Measurements from ENCODE around the gene PFN2.
A peak's percentile ranks its signal among the peaks of the same experiment; 100 is the strongest.
"Not testable (repeated sequence)": the region's sequence is repeated elsewhere in the genome, so short reads cannot be mapped to it uniquely, and the experiment has no call there.

The PFN2 gene
- total RNA-seq, result 0 to 1.9 (median 0.05) reads per million in 17 experiments

- peak; percentile 11 to 54 (median 34) for DNase-seq
Measured at GRCh38 chr3:149970716-149971402, at the start of gene PFN2. Gene PFN2, minus strand, starts transcription at chr3:149970895. Its CDS starts 39 bp downstream, at chr3:149970856.

- no peak for DNase-seq
Measured at GRCh38 chr3:150015901-150016300, 45.2 kb upstream of the PFN2 start.

- DNase-seq, result no peak
Measured at GRCh38 chr3:150014782-150015181, 44.1 kb upstream of the PFN2 start.

- no peak for DNase-seq
Measured at GRCh38 chr3:150013801-150014200, 43.1 kb upstream of the PFN2 start.

GRCh38 chr3:150006794-150007193, 36.1 kb upstream of the PFN2 start:
- peak in 2 of 4 experiments; percentile 9 to 10 for DNase-seq

GRCh38 chr3:150005243-150006112, 34.8 kb upstream of the PFN2 start:
- peak in 3 of 4 experiments; percentile 17 to 51 (median 47) for DNase-seq

- no peak for DNase-seq
Measured at GRCh38 chr3:150000641-150001040, 29.9 kb upstream of the PFN2 start.

- DNase-seq, result no peak
Measured at GRCh38 chr3:149999421-149999820, 28.7 kb upstream of the PFN2 start.

- no peak for DNase-seq
Measured at GRCh38 chr3:149998946-149999345, 28.3 kb upstream of the PFN2 start.

- no peak for DNase-seq
Measured at GRCh38 chr3:149992416-149993058, 21.8 kb upstream of the PFN2 start.

- DNase-seq, result no peak
Measured at GRCh38 chr3:149990423-149990948, 19.8 kb upstream of the PFN2 start.

- no peak for DNase-seq
Measured at GRCh38 chr3:149989307-149989706, 18.6 kb upstream of the PFN2 start.

- DNase-seq, result no peak
Measured at GRCh38 chr3:149983628-149984027, 12.9 kb upstream of the PFN2 start.

- DNase-seq, result not testable (repeated sequence)
Measured at GRCh38 chr3:149983053-149983452, 12.4 kb upstream of the PFN2 start.

GRCh38 chr3:149981979-149982378, 11.3 kb upstream of the PFN2 start:
- not testable (repeated sequence) for DNase-seq

GRCh38 chr3:149977386-149977785, 6.7 kb upstream of the PFN2 start:
- DNase-seq, result no peak

- no peak for DNase-seq
Measured at GRCh38 chr3:149975919-149976318, 5.2 kb upstream of the PFN2 start.

- peak; percentile 23 to 54 (median 46) for DNase-seq
Measured at GRCh38 chr3:149971403-149972075, 844 bp upstream of the PFN2 start.

- peak; percentile 48 to 62 (median 53) for DNase-seq
Measured at GRCh38 chr3:149969940-149970715, 567 bp downstream of the PFN2 start.

- no peak for DNase-seq
Measured at GRCh38 chr3:149969110-149969939, 1.4 kb downstream of the PFN2 start.

GRCh38 chr3:149968216-149968615, 2.5 kb downstream of the PFN2 start:
- no peak for DNase-seq
